Upper lobe of left lung (tissue), 6 donors: Measurements from ENCODE around the gene PPM1D. TPM values are rescaled to one million over a fixed set of nuclear protein-coding genes. Genes with fewer than 3 reads are reported as not detected.

ENCODE experiments used
- ATAC-seq, 2 donors: fragments of 200-7000 bp; cut with Tn5 transposase; one replicate each; pipeline ENCODE4 v1.9.1; 2022; ENCODE audit warnings: mild to moderate bottlenecking in 2 of 2, moderate library complexity in 2 of 2; ENCODE audit not compliant: low FRiP score in 2 of 2
- DNase-seq, 2 donors: peaks; one replicate each; pipeline ENCODE4 v3.0.0-alpha.2; 2019 to 2020
- H3K27ac ChIP-seq, 4 donors: fragments of 200-600 bp; sonication (generic); one replicate each; pipeline ENCODE4 v1.5.1; 2016 to 2019
- H3K27me3 ChIP-seq, 4 donors: fragments of 200-600 bp; sonication (generic); one replicate each; pipeline ENCODE4 v1.5.1; 2017 to 2019
- H3K36me3 ChIP-seq, 4 donors: fragments of 200-600 bp; sonication (generic); one replicate each; pipeline ENCODE4 v1.5.1; 2016 to 2019
- H3K4me1 ChIP-seq, 4 donors: fragments of 200-600 bp; sonication (generic); one replicate each; pipeline ENCODE4 v1.5.1; 2018 to 2019
- H3K4me3 ChIP-seq, 4 donors: fragments of 200-600 bp; sonication (generic); one replicate each; pipeline ENCODE4 v1.5.1; 2017 to 2019; ENCODE audit warnings: mild to moderate bottlenecking in 2 of 4, moderate library complexity in 1 of 4
- H3K9me3 ChIP-seq, 4 donors: fragments of 200-600 bp; sonication (generic); one replicate each; pipeline ENCODE4 v1.5.1; 2018 to 2019
- EP300 ChIP-seq, 4 donors: sonication (generic); formaldehyde crosslinking; IDR thresholded peaks; one replicate each; pipeline ENCODE4 v1.5.1; 2017; ENCODE audit warnings: antibody characterized with exemption in 4 of 4, control low read depth in 2 of 4
- POLR2A ChIP-seq, 4 donors: fragments of 450-650 bp; IDR thresholded peaks; one replicate each; pipeline ENCODE4 v1.5.1; 2016 to 2017; ENCODE audit warnings: antibody characterized with exemption in 4 of 4, mild to moderate bottlenecking in 2 of 4
- POLR2AphosphoS5 ChIP-seq, 2 donors: sonication (generic); formaldehyde crosslinking; IDR thresholded peaks; one replicate each; pipeline ENCODE4 v1.5.1; 2017; ENCODE audit warnings: antibody characterized with exemption in 2 of 2
- WGBS, 2 donors: methylation state at CpG; one replicate each; pipeline ENCODE4 v1.1.5; 2017 to 2018; 5-methylcytosine and 5-hydroxymethylcytosine counted together
- total RNA-seq, 6 donors: library from RNA; depleted of rRNA in 4 of 6; stranded (reverse); fragments of >200 nt in 4 of 6; gene quantifications; one replicate each; pipeline versions ENCODE4 v1.1.0 to v1.2.1, GENCODE V29; 2016 to 2021
- TF ChIP-seq, protein P1 (sequence below), 6 experiments: fragments of 450-650 bp in 4 of 6; fragments of 200-600 bp in 2 of 6; sonication (generic) in 2 of 6; IDR thresholded peaks; one replicate each; pipeline ENCODE4 v1.5.1; 2016 to 2019; ENCODE audit warnings: antibody characterized with exemption in 6 of 6
- donor health status: DM: no; HTN: no; CAD: no; lungs with moderate emphysema.
- donor health status: DM: no; HTN: yes; CAD: no; lungs with severe emphysema.

The PPM1D gene
- total RNA-seq, 6 donors from 2014 or later: 14.4 to 25.9 (median 19.8) TPM

- ATAC-seq (no peak), DNase-seq (no peak)
- peak overlapping the region; percentile 61 to 98 (median 92) for H3K4me3 ChIP-seq
- peaks cover 10 to 17% (median 13%) of the 10 kb centered on the region in 4 donors for H3K4me1 ChIP-seq
- no peaks in the 10 kb centered on the region for H3K27me3 ChIP-seq
- 31 to 35% methylated on average over 16 to 17 of the region's 17 CpGs for WGBS, 2 donors
- peaks cover 0 to 5% (median under 1%) of the 10 kb centered on the region in 4 donors for H3K36me3 ChIP-seq
- TF ChIP-seq, protein P1, sequence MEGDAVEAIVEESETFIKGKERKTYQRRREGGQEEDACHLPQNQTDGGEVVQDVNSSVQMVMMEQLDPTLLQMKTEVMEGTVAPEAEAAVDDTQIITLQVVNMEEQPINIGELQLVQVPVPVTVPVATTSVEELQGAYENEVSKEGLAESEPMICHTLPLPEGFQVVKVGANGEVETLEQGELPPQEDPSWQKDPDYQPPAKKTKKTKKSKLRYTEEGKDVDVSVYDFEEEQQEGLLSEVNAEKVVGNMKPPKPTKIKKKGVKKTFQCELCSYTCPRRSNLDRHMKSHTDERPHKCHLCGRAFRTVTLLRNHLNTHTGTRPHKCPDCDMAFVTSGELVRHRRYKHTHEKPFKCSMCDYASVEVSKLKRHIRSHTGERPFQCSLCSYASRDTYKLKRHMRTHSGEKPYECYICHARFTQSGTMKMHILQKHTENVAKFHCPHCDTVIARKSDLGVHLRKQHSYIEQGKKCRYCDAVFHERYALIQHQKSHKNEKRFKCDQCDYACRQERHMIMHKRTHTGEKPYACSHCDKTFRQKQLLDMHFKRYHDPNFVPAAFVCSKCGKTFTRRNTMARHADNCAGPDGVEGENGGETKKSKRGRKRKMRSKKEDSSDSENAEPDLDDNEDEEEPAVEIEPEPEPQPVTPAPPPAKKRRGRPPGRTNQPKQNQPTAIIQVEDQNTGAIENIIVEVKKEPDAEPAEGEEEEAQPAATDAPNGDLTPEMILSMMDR (IDR thresholded peaks at IDR 0.05): no peak
- peak in 2 of 4 donors; percentile 35 to 68 for TF ChIP-seq POLR2A (IDR thresholded peaks at IDR 0.05)
- H3K9me3 ChIP-seq: no peaks in the 10 kb centered on the region
- peak overlapping the region; percentile 76 to 91 (median 85) for H3K27ac ChIP-seq
Measured at GRCh38 chr17:60676758-60677307, 76.8 kb downstream of the PPM1D start.

DNA sequence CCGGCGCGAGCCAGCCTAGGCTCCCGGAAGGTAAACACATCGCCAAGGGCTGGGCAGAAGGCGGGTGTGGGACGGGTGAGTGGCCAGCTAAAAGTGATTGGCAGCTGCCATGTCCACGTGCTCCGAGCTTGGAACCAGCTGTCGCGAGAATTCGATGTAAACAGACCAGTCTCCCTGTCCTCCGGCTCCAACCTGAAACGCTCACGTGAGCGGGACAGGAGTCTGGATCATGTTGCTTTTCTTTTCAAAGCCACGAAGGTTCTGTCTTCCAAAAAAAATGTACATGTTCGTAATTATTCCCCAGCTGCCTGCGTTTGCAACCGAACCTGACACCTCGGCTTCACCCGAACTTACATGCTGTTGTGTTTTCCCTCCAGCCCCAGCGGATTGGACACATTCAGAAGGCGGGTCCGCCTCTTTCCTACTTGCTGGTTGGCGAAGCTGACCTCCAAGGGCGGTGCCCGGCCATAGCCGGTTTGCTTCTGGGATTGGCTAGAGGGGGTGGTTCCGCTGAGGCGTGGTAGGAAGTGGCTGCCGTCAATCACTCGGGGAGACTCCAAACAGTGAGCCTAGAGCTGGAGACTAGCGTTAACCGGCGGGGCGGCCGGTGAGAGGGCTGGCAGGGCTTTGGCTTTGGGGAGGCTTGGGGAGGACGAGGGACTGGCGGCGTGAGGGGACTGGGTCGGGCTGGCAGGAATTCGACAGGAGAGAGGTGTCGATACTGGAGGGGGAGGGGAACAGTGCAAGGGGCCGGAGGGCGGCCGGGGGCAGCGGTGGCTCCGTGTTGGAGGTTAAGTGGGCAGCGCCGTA is 77.5 kb downstream of the PPM1D start, which contains the start of gene BCAS3:
Gene BCAS3 (plus strand): TSS at position 544 of the 810 bp plus-strand sequence.
- WGBS, 2 donors: 1% methylated on average over 27 to 48 of the region's 51 CpGs
- DNase-seq (peak; percentile 91 to 99), ATAC-seq (peak; percentile 99 to 100)
- Histone ChIP-seq H3K4me3 (peak within 1 kb of the TSS; percentile 61 to 98 (median 92)), H3K4me1 (peaks cover 10 to 17% (median 13%) of the 10 kb centered on the region in 4 donors), H3K36me3 (peaks cover 0 to 5% (median 2%) of the 10 kb centered on the region in 4 donors), H3K27me3 (no peaks in the 10 kb centered on the region), H3K27ac (peak within 1 kb of the TSS; percentile 76 to 91 (median 86)), H3K9me3 (no peaks in the 10 kb centered on the region)
- TF ChIP-seq POLR2AphosphoS5 (IDR thresholded peaks at IDR 0.05) (peak; percentile 79 to 97), POLR2A (IDR thresholded peaks at IDR 0.05) (peak in 3 of 4 donors; percentile 44 to 91 (median 87)), EP300 (IDR thresholded peaks at IDR 0.05) (peak in 1 of 4 donors; percentile 2)
- TF ChIP-seq, protein P1 (IDR thresholded peaks at IDR 0.05): peak in 1 of 6 experiments; percentile 16

DNA sequence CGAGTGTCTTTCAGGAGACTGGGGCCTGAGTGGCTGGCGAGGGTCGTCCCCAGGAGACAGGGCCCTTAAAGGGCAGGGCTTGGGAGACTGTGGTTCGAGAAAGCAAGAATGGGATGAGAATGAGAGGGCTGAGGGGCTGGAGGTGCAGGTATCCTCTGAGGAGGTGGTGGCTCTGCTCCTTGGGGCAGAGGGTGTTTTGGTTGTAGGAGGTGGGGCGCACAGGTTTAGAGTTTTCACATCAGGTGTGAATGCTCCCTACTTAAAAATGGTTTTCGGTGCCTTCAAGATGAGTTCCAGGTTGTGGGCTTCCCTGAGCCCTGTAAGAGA is 78.1 kb downstream of the PPM1D start:
- Histone ChIP-seq H3K4me3 (peak overlapping the region; percentile 55 to 98 (median 92)), H3K36me3 (peaks cover 0 to 7% (median 3%) of the 10 kb centered on the region in 4 donors), H3K27me3 (no peaks in the 10 kb centered on the region), H3K4me1 (peaks cover 10 to 17% (median 13%) of the 10 kb centered on the region in 4 donors), H3K9me3 (no peaks in the 10 kb centered on the region), H3K27ac (peak overlapping the region; percentile 76 to 91 (median 86))
- TF ChIP-seq POLR2A (IDR thresholded peaks at IDR 0.05): peak in 1 of 4 donors; percentile 6
- TF ChIP-seq, protein P1 (IDR thresholded peaks at IDR 0.05): no peak
- DNase-seq: no peak
- ATAC-seq: peak in 1 of 2 donors; percentile 0
- WGBS, 2 donors: 3 to 8% methylated on average over 6 of the region's 6 CpGs

DNA sequence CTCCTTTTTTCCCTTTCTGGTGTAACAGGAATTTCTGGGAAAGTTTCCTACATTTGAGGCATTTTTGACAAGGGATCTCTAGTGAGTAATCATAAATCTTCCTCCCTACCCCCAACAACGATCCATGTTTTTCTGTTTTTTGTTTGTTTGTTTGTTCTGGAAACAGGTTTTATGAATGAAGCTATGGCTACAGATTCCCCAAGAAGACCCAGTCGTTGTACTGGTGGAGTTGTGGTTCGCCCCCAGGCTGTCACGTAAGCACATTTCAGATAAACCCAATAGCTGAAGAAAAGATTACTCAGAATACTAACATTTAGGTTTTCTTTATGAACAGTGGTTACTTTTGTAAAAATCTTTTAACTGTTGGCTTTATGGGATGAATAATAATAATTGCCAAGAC is 79.3 kb downstream of the PPM1D start:
- Histone ChIP-seq H3K9me3 (no peaks in the 10 kb centered on the region), H3K36me3 (peaks cover 2 to 16% (median 8%) of the 10 kb centered on the region in 4 donors), H3K27ac (no peak overlapping the region), H3K27me3 (no peaks in the 10 kb centered on the region), H3K4me1 (peaks cover 10 to 17% (median 13%) of the 10 kb centered on the region in 4 donors), H3K4me3 (no peak overlapping the region)
- DNase-seq (no peak), ATAC-seq (no peak)
- TF ChIP-seq POLR2AphosphoS5 (IDR thresholded peaks at IDR 0.05): no peak
- TF ChIP-seq, protein P1 (IDR thresholded peaks at IDR 0.05): no peak
- no peak for TF ChIP-seq EP300 (IDR thresholded peaks at IDR 0.05)
- no peak for TF ChIP-seq POLR2A (IDR thresholded peaks at IDR 0.05)
- 86 to 93% methylated on average over 4 of the region's 4 CpGs for WGBS, 2 donors
